CD4-positive, alpha-beta T cell treated with Interferon gamma for 1 hour (primary cell): ENCODE data around the gene KCTD21.
A peak's percentile ranks its signal among the peaks of the same experiment; 100 is the strongest.
"Not testable (repeated sequence)": the region's sequence is repeated elsewhere in the genome, so short reads cannot be mapped to it uniquely, and the experiment has no call there.

Source experiments
- DNase-seq: peaks from one replicate; pipeline ENCODE4 v3.0.0-alpha.2; 2020

KCTD21 gene

DNA sequence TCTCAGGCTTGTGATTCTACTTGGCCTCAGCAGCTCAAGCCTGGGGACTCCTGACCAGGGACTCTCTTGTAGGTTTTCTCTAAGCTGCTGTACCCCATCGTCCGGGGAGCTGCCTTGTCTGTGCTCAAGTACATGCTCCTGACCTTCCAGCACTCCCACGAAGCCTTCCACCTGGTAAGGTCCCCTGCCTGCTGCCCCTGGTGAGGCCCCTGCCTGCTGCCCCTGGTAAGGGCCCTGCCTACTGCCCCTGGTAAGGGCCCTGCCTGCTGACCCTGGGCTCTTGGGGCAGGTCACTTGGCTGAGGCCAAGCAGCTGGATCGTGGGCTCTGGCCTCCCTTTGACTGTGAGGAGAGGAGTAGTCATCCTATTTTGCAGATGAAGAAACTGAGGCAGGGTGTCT, 11.6 kb upstream of the KCTD21 start:
- DNase-seq, result no peak

DNA sequence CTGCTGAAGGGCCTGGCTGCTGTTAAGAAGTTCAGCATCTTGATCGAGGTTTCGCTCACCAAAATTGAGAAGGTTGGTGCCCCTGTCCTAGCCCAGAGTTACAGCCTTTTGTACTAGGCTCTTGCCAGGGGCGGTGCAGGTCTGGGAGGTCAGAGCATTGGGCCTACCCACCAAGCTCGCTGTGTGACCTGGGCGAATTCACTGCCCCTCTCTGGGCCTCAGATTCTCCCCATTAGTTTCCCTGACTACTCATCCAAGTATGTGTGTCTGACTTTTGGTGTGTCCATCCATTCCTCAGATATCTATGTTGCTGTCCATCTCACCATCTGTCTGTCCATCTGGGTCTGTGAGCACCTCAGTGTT, 11.2 kb upstream of the KCTD21 start:
- DNase-seq, result no peak

DNA sequence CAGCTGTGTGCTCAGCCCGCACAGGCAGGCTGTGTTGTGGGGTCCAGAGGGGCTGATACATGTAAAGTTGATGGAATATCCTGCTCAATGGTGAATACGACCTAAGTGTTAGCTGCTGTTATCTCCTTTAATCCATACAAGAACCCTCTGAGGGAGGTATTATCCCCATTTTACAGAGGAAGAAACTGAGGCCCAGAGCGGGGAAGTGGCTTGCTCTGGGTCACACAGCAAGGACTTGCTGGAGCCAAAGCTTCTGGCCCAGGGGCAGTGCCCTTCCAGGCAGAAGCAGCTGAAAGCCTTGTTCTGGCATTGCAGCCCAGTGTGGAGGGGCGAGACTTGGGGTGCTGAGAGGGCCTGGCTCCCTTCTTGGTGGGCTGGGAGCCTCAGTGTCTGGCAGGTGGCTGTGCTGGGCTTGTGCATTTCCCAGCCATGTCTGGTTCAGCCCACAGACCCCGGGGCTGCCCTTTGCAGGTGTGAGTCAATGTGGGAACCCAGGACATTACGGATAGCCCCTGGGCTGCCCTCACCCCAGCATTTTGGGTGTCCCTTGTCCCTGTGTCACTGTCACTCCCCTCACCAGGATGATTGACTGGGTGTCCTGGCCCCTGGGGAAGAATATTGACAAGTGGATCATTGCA, 10.7 kb upstream of the KCTD21 start:
- no peak for DNase-seq

DNA sequence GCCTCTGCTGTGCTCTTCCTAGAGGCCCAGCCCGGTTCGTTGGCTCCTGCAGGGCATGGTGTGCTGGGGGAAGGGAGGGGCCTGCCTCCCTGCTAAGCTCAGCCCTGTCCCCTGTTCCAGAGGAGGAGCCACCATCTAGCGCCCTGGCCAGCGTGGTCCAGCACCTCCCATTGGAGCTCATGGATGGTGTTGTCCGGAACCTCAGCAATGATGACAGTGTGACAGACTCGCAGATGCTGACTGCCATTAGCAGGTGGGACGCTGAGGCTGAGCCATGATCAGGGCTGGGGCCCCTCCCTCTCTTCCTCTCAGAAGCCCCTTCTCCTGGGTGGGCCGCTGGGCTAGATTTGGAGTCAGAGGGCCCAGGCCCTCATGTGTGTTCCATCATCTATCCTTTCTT, 9.4 kb upstream of the KCTD21 start:
- DNase-seq, result no peak

DNA sequence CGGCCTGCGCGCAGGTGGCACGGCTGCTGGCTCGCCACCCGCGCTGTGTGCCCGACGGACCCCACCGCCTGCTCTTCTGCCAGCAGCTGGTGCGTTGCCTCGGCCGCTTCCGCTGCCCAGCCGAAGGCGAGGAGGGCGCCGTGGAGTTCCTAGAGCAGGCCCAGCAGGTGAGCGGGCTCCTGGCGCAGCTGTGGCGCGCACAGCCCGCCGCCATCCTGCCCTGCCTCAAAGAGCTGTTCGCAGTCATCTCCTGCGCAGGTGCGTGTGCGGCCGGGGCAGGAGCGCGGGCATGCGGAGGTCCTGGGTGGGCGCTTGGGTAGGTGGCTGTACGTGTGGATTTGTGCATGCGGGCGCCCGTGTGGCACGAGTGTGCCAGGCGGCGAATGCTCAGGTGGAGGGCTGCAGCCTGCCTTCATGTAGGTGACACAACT, 8.2 kb upstream of the KCTD21 start:
- no peak for DNase-seq

DNA sequence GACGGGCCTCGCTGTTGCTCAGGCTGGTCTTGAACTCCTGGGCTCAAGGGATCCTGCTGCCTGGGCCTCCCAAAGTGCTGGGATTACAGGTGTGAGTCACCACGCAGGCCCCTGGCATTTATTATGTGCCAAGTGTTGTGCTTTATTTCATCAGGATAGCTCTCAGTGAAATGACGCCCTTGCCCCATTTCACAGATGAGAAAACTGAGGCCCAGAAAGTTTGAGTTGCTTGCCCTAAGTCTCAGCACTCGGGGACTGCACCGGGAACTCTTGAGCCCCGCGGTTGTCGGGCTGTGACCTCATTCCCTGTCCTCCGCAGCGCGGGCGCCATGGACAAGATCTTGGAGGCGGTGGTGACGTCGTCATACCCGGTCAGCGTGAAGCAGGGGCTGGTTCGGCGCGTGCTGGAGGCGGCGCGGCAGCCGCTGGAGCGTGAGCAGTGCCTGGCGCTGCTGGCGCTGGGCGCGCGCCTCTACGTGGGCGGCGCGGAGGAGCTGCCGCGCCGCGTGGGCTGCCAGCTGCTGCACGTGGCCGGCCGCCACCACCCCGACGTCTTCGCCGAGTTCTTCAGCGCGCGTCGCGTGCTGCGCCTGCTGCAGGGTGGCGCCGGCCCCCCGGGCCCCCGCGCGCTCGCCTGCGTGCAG, 7.6 kb upstream of the KCTD21 start:
- no peak for DNase-seq

DNA sequence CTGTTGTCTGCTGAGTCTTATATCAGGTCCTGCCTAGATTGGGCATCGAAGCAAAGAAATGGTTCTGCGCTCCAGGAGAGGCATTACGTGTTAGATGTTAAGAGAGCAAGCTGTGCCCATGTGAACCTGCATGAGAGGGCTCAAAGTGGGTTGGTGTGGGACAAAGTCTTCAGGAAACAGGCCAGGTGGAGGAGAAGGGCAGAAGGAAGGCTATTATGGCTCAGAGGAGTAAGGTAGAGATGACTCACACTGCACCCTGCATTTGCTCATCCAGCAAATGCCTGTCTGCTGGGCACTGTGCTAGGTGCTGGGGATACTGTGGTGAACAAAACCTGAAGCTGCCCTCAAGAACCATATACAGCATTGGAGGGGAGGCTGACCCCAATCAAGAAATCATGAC, 6.1 kb upstream of the KCTD21 start:
- no peak for DNase-seq

DNA sequence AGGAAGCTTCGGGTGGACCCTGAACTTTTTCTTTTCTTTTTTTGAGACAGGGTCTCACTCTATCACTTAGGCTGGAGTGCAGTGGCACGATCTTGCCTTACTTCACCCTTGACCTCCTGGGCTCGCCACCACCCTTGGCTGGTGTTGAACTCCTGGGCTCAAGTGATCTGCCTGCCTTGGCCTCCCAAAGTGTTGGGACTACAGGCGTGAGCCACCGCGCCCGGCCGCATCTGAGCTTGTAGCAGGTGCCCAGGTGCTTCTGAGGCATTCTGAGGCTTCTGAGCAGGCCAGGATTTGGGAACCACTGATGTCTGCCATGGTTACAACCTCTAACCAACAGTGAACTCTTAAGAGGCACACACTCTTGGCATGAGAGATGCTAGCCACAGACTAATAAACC, 5.4 kb upstream of the KCTD21 start:
- no peak for DNase-seq

DNA sequence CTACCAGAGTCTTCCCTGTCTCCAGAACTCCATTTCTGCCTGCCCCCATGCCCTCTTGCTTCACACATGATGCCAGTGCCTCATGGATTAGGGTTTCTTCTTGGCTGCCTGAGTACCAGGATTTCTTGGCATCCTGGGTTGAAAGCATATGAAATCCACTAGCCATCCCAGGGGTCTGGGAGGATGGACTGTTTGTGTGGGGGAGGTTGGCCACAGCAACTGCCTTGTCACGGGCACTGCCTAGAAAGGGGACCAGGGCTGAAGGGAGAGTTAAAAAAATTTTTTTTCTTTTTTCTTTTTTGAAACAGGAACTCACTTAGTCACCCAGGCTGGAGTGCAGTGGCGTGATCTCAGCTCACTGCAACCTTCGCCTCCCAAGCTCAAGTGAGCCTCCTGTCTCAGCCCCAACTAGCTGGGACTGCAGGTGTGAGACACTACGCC, 4.5 kb upstream of the KCTD21 start:
- DNase-seq, result no peak

DNA sequence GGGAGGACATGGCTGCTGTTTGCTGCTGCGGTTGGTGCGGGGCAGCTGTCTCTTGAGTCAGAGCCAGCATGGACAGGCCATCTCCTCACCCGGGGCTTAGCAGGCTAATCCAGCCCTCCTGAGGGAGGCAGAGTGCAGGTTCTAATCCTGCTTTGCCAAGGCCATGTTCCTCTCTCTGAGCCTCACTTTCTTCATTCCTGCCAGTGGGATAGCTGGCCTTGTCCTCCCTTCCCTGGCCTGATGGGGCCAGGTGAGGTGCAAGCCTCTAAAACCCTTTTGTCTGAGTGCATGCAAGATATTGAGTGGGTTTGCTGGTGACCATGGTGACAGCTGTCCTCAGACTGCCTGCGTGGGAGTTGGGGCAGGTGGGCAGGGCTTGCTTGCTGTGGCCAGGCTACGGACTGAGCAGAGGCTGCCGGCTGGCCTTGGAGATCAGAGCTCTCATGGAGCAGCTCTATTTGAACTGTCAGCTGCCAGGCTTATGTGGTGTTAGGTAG, 3.8 kb upstream of the KCTD21 start:
- no peak for DNase-seq

DNA sequence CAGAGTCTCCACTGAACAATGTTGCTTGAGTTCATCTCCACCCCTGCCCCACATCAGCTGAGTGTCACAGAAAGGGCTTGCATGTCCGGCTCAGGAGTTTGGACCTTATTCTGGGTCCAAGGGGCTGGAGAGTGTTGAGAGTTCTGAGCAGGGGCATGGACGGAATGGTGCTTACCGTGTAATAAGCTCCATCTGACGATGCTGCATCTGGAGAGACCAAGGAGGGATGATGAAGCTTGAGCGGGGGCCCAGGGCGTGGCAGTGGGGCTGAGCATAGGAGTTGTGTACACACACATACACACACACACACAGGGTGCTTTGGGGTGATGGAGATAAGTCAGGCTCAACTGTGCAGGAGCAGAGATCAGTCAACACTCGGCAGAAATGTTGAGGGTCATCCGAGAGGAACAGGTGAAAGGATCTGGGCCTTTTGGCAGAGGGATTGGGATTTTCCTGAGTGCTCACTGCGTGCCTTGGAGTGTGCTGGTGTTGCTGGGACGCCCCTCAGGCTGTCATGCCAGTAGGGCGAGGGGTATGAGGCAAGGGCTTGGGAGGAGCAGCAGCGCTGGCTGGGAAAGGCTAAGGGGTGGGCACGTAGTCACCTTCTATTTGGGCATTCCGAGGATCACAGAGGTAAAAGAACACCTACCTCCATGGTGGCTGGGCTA, 2.6 kb upstream of the KCTD21 start:
- DNase-seq, result no peak

DNA sequence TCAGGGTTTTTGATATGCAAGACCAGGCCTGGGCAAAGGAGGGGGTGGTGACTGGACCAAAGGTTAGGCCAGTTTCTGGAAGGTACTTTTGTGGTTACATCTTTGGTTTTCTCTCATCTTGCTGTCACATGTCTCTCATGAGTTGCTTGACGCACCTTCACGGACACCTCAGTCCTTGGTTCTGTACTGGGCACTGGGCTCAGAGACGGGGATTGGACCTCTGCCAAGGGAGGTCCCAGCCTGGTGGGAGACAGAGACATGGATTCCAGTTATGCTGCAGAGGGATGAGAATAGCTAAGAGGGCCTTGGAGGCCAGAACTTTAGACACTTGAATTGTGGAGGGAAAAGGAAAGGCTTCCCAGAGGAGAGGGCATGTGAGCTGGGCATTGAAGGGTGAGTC, 1.9 kb upstream of the KCTD21 start:
- DNase-seq, result no peak

DNA sequence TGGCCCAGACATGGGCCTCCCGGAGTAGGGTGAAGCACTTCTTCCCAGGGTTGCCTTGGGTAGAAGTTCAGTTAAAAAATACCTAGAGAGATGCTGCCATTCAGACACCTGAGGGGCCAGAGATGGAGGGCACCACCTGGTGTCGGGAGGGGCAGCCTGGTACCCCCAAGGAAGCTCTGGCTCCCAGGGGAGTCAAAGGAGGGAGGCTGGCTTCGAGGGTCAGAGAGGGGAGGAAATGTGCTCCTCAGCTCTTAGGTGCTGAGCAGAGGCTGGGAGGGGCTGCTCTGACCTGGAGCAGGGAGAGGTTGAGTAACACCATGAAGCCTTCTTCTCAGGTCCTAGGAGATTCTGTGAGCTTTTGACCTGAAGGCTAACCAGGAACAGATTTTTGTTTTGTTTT, 1.4 kb upstream of the KCTD21 start:
- no peak for DNase-seq

DNA sequence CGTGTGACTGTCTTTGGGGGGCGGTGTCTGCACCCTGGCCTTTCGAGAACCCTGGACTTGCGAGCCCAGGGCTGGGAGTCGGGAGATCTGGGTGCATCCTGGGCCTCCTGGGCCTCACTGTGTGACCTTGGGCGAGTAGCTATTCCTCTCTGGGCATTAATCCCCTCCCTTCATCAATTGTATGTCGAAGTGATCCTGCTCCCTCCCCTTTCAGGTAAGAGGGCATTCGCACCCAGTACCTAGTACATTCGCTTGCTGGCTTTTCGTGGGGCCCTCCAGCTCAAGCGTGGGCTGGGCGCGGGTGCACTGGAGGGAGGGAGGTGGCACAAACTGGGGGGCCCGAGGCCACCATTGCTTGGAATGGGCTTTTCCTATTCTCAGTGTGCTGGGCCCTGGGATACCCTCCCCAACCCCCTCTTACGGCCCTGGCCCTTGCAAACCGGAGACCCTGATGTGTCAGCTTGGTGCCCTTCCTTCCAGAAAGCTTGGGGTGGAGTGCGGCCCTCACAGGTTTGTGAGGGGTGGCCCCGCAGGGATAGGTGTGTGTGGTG, 823 bp upstream of the KCTD21 start:
- no peak for DNase-seq

DNA sequence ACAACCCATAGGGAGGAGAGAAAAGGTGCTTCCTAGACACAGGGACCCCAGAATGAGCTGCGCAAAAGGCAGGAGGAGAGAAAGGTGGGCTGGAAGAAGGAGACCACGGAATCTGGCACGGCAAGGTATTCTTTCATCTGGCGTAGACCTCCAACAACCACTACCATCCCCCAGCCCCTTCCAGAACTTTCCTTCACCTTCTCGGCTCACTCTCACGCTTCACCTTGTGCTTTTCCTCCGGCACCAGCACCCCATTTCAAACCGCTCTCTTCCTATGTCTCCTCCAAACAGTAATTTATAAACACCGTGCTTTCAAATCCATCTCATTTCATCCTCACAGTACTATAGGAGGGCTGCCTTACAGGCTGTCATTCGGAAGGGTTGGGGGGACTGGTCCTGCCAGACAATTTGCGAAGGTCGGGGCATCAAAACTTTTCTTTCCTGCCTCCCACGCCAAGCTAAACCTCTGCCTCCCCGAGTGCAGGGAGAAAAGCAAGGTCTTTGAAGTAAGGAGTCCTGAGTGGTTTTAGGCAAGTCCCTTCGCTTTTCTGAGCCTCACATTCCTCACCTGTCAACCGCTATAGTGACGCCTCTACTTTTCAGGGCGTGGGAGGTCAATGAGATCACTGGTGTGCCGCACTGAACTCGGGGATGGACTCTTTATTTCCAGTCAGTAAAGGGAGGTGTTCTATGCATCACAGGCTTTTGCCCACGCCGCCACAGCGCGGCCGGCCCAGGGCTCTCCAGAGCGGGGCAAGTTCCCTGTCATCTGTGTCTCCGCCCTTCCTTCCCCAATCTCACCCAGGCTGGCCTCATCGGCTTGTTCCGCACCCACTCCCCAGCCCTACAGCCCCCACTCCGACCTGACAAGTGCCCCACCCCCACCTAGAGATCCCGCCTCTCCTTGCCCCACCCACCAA, 800 bp downstream of the KCTD21 start:
- DNase-seq, result peak; percentile 79

DNA sequence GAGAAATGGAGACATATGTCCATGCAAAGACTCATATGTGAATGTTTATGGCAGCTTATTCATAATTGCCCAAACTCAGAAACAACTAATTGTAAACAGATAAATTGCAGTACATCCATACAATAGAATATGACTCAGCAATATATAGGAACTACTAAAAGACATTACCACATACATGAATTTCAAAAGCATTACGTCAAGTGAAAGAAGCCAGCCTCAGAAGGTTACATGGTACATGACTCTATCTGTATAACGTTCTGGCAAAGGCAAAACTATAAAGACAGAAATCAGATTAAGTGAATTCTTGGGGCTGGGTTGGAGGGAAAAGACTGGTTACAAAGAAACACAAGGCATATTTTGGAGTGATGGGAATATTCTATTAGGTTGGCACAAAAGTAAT, 7.2 kb downstream of the KCTD21 start:
- DNase-seq, result no peak

DNA sequence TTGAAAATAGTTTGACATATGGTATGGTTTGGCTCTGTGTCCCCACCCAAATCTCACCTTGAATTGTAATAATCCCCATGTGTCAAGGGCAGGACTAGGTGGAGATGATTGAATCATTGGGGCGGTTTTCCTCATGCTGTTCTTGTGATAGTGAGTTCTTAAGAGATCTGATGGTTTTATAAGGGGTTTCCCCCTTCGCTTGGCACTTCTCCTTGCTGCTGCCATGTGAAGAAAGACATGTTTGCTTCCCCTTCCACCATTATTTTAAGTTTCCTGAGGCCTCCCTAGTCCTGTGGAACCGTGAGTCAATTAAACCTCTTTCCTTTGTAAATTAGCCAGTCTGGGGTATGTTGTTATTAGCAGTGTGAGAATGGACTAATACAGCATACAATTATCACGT, 7.7 kb downstream of the KCTD21 start:
- DNase-seq, result no peak

DNA sequence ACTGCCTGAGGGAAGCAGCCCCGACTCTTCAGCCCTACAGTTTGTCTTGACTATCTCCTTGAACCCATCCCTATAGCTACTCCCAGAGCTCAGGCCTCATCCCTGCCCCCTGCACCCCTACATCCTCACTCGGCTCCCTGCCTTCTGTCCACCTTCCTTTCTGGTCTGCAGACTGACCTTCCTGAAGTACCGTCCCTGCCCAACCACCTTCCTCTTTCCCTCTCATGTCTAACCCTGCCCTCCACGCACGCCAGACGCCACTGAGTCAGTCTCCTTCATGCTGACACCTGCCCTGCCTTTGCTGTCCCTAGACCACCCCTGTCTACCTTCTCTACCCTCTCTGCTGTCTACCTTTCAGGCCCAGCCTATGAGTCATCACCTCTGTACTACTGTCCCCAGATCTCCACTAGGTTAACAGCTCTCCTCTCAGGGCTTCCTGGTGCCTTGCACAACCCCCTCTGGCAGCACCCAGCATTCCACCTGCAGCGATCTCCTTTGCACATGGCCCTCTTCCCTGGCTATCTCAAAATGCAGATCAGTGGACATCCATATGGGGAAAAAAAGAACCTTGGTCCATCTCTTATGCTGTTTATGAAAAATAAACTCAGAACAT, 8.9 kb downstream of the KCTD21 start:
- no peak for DNase-seq

DNA sequence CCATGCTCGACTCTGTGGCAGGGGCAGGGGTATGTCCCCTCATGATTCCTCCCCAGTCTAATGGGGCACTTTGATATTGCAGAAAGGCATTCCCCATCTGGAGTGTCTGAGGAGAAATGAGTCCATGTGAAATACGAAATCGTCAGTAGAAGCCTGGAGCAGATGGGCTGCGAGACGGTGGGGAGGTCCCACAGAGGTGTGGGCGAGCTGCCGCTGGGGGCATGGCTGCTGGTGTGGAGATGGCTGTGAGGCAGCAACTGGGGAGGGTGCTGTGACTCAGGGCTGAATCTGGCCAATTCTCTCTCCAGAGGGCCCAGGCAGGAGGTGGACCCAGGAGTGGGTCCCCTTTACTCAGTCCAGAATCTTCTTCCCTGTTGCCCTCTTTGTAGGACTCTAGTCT, 11.2 kb downstream of the KCTD21 start:
- DNase-seq, result no peak

DNA sequence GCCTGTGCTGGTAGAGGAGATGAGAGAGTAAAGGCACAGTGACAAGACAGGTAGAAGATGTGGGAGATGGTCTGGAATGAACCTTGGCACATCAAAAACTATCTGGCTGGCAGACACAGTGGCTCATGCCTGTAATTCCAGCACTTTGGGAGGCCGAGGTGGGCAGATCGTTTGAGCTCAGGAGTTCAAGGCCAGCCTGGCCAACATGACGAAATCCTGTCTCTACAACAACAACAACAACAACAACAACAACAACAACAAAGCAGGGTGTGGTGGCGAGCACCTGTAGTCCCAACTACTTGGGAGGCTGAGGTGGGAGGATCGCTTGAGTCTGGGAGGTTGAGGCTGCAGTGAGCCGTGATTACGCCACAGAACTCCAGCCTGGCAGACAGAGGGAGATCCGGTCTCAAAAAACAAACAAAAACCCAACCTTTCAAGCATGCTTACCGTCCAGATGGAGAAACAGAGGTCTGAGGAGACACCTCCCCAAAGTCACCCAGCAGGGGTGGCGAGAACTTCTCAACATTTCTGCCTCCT, 11.8 kb downstream of the KCTD21 start:
- no peak for DNase-seq

DNA sequence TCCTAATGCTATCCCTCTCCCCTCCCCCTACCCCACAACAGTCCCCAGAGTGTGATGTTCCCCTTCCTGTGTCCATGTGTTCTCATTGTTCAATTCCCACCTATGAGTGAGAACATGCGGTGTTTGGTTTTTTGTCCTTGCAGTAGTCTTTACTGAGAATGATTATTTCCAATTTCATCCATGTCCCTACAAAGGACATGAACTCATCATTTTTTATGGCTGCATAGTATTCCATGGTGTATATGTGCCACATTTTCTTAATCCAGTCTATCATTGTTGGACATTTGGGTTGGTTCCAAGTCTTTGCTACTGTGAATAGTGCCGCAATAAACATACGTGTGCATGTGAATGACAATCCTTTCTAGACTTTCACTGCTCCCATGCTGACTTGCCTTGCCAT, 12.6 kb downstream of the KCTD21 start:
- DNase-seq, result not testable (repeated sequence)

DNA sequence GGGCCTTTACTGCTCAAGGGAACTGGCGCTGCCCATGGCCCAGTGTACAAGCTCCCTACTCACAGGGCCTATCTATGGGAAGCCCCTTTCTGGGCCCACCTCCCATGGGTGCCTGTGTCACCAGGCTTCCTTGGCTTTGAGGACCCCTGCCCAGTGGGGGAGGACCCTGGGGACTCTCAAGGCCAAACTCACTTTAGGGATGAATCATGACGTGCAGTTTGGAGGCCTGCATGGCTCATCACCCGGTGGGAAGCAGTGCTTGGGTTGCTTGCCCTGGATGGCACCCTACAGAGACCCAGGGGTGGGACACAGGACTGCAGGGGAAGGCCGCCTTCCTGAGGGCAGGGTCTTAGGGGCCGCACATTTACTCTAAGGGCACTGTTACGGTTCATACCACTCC, 16.5 kb downstream of the KCTD21 start:
- no peak for DNase-seq
